NCI-H187 treated with DMSO at 0.1 percent for 48 hours (cell line): ENCODE data around the gene RNF6.
"Not testable (repeated sequence)": the region's sequence is repeated elsewhere in the genome, so short reads cannot be mapped to it uniquely, and the experiment has no call there.

Experiments
- DNase-seq: peaks from one replicate; lab custom pipeline; 2025; lab: John Stamatoyannopoulos, UW

The RNF6 gene

DNA sequence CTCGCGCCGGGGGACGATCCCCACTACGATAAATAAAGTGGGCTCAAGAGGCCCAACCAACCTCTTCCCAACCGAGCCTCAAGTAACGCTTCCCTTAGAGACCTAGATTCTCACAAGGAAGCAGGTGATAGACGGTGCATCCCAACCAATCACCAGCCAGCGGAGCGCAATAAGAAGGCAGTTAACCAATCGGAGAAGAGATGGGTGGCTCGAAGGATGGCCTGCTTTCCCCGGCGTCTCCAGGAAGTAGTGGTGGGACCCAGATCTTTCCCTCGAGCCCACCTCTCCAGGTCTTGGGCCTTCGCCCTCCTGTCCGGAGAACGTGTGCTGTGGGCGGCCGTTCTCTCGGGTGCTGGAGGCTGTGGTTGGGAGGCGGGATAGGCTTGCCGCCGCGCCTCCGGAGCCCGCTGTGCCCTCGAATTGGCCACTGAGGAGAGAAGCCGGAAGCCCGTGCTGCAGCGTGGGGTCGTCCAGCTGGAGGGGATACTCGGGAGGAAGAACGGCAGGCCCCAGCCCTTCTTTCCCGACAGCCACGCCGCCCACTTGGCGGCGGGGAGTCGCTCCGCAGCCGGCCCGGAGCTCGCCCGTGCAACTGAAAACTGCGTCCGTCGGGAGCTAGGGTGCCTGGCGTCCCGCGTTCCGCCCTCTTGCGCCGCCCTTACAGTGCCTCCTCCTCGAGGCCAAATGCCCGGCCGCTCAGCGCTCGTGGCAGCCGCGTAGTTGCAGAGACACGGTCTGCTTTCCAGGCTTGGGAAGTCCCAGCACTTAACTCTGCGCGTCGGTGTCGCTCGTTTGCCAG, at the start of gene RNF6:
Gene RNF6 (minus strand): TSS at position 594 of the 799 bp plus-strand sequence. CDS start 2,665 bp downstream, outside the sequence.
- peak; percentile 85 for DNase-seq

GRCh38 chr13:26270707-26271106, 48.6 kb upstream of the RNF6 start:
- no peak for DNase-seq

DNA sequence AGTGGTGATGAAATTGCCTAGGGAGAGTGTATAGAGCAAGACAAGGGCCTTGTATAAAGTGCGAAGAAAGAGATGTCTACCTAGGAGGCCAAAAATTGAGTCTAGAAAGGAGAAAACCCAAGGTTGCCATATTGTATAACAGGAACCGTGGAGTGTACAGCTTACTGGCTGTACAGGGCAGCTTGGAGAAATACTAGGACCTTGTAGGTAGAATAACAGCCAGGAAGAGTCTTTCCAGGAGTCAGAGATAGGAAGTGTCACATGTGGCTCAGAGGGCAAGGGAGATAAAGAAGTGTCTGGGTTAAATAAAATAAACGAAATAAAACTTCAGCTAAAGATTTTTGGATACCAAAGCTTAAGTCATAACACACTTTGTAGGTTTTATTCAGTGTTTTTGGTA, 44.2 kb upstream of the RNF6 start:
- DNase-seq: no peak

DNA sequence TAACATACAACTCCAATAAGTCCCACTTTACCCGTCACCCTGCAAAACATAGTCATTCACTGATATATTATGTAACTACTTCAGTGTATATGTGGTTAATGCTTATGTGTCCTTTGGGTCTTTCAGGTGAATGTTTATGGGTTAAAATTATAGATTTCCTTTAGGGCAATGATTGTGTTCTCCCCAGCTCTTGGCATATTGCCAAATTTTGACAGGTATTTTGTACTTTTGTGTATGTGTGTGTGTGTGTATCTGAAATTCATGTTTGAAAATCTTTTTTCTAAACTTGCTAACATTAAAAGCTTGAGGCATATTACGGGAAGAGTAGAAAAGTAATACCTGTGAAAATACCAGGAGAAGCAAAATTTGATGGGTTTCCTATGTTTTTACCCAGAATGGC, 40.0 kb upstream of the RNF6 start:
- DNase-seq: no peak

GRCh38 chr13:26259634-26260033, 37.5 kb upstream of the RNF6 start:
- DNase-seq: no peak

GRCh38 chr13:26257049-26257448, 34.9 kb upstream of the RNF6 start:
- DNase-seq: no peak

GRCh38 chr13:26255691-26256277, 33.7 kb upstream of the RNF6 start:
- DNase-seq: no peak

DNA sequence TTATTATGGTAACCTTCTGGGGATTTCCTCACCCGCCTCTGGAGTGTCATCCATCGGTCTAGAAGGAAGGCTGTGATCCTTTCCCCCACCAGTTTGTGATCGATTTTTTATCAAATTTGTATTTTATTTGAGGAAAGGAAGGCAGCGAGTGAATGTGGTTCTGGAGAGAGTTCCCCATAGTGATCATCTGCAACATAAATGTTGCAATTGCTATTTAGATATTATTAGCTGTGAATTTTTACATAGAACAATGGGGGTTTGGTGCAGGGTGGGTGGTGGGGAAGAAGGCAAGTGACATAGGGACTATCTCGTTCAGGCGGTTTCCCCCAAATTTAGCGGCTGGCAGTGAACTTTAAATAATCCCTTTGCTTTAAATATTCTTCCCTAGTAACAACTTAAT, 33.0 kb upstream of the RNF6 start:
- no peak for DNase-seq

DNA sequence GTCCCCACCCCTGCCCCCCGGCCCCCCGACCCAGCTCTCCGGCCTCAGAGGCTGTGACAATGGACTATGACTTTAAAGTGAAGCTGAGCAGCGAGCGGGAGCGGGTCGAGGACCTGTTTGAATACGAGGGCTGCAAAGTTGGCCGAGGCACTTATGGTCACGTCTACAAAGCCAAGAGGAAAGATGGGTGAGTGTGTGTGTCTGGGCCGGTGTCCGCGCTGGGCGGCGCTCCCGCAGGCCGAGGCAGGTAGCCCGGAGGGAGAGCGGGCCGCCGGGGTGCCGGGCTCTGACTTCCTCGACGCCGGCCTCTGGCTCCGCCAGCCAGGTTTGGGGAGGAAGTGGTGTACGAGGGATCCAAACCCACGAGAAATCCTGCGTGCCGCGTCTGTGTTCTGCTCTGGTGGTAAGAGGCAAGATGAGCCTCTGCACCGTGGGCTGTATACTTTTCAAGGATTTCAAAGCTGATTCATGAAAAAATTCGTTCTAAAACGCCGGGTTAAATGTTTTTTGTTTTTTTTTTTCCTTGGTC, 32.5 kb upstream of the RNF6 start:
- DNase-seq: no peak

DNA sequence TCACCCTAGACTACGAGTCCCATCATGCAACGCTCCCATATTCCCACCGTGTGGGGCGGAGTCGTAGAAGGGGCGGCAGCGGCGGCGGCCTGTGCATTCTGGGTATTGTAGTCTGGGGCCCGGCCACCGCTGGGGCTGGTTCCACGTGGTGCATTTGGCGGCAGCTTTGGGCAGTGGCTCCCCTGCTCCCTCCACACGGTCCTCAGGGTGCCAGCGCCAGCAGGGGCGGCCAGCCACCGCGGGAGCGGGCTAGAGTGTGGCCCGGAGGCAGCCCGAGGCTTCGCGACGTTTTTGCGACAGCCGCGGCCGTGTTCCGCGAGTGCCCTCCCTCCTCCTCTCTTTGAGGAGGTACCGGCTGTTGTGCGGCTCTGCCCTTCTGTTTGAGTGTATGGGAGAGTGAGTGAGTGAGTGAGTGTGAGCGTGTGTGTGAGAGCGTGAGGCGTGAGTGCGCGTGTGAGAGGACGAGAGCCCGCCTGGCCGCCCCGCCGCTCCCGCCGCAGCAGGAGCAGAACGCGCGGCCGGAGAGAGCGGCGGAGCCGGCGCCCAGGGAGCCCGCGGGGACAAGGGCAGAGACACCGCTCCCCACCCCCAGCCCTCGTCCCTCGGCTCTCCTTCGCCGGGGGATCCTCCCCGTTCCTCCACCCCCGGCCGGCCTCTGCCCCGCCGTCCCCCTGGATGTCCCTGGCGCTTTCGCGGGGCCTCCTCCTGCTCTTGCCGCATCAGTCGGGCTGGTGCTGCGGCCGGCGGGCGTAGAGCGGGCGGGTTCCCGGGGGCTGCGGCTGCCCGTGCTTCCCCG, 31.9 kb upstream of the RNF6 start, which contains the start of gene CDK8:
Gene CDK8 (plus strand): TSS at position 343 of the 796 bp plus-strand sequence. CDS start 513 bp downstream, outside the sequence.
- peak; percentile 78 for DNase-seq

- no peak for DNase-seq
Measured at GRCh38 chr13:26253262-26253786, 31.2 kb upstream of the RNF6 start.

DNA sequence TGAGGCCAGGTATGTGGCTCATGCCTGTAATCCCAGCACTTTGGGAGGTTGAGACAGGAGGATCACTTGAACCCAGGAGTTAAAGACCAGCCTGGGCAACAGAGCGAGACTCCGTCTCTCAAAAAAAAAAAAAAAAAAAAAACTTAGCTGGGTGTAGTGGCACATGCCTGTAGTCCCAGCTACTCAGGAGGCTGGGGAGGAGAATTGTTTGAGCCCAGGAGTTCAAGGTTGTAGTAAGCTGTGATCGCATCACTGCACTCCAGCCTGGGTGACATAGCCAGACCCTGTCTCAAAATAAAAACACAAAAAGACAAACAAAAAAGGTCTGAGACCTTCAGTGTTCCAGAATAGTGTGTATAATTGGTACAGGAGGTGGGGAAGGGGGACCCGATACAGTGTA, 29.9 kb upstream of the RNF6 start:
- not testable (repeated sequence) for DNase-seq

GRCh38 chr13:26249551-26249950, 27.4 kb upstream of the RNF6 start:
- DNase-seq: no peak

DNA sequence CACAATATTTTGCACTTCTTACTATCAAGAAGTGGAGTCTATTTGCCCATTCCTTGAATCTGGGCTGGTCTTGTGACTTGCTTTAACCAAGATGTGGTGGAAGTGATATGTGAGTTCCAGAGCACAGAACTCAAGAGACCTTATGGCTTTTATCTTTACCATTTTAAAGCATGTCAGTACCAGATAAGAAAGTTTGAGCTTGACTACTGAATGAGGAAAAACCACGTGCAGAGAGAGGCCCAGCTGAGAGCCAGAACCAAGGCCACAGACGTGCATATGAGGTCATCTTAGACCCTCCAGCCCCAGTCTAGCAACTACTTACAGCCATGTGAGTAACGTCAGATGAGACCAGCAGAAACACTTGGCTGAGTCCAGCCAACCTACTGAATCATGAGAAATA, 25.5 kb upstream of the RNF6 start:
- DNase-seq: no peak

DNA sequence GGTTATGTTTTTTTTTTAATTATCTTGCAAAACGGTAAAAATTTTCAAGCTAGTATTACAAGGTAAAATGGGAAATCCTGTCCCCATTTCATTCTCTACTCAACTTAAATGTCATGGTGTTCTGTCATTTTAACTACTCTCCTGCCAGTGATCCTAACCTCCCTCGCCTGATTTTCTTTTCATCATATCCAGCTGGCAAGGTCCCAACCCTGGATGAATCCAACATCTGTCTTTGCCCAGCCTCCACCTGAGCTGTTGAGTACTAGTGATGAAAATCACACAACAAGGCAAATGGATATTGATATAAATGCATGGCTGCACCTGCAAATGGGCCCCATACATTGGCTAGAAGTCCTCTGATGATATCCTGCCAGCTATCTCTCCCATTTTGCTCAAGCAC, 24.9 kb upstream of the RNF6 start:
- DNase-seq: no peak

DNA sequence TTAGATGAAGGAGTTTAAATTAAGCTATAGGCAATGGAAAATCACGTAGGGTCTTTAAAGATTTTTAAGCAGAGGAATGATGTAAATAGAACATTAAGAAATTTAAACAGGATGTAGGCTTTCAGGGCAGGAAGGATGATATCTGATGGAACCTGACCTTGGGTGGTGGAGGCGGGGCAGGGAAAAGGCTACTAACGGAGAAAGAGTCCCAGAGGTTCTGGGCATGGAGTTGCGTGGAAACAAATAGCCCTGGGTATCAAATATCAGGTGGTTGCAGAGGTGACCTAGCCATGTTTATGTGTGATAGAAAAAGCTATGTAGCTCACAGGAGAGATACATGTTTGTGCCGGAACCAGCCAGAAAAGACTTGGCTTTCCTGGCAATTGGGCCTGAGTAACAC, 24.0 kb upstream of the RNF6 start:
- no peak for DNase-seq

GRCh38 chr13:26236296-26236695, 14.2 kb upstream of the RNF6 start:
- DNase-seq: no peak

- no peak for DNase-seq
Measured at GRCh38 chr13:26230703-26231102, 8.6 kb upstream of the RNF6 start.

DNA sequence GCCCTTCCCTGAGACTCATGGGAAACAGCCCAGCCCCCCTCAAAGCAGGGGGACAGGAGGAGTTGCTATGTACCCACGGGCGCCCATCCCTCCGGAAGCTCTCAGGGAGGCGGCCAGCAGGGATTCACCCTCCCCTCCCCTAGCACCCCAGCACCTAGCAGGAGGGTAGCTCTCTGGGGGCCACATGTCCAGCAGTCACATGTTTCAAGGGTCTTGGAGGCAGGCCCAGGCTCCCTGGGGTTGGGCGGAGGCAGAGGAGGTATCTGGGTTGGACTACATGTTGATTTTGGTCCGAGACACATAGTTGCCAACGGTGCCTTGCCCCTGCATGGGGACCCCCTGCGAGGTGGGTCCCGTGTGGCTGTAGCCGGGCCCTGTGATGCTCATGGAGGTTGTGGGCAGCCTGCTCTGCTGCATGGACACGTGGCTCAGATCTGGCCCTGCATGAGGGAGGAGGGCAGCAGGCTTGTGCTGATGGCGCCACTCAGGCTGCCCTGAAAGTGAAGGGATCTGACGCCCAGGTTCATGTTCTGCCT, 7.0 kb upstream of the RNF6 start:
- no peak for DNase-seq

DNA sequence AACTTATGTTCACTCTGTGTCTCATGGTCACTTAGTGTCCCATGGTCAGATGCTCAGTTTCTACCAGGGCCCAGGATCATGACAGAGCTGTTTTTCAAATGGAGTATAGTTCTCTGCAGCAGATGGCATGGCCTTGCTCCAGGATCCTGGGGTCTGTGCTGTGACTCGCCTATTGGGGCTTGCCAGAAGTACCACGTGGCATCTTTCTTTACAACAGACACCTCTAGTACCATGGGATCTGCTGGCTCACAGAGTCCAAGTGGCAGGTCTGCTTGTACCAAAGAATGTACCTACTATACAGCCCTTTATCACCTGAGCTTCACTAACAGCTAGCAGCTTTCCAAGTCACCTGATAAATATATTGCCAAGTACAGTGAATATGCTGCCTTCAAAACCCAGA, 6.0 kb upstream of the RNF6 start:
- no peak for DNase-seq

- no peak for DNase-seq
Measured at GRCh38 chr13:26227166-26227971, 5.3 kb upstream of the RNF6 start.
